K562 (cell line): ENCODE measurements around the gene COMP. TPM values are rescaled to one million over a fixed set of nuclear protein-coding genes. Genes with fewer than 3 reads are reported as not detected.

Source experiments
- BACH1 ChIP-seq: fragments of 200-800 bp; sonication (Bioruptor generic); IDR thresholded peaks from 2 replicates; pipeline ENCODE4 v1.6.1; 2016; ENCODE audit warnings: missing genetic modification characterization, missing compliant biosample characterization
- CBFB ChIP-seq: sonication (generic); formaldehyde crosslinking; IDR thresholded peaks from 2 replicates; pipeline ENCODE4 v1.4.0; 2020; ENCODE audit warnings: mild to moderate bottlenecking, missing genetic modification reagents
- CBX3 ChIP-seq, 2 experiments: IDR thresholded peaks; 1 replicate in 1 of 2; 2 replicates in 1 of 2; pipeline ENCODE4 v1.6.1; 2012; ENCODE audit warnings: inconsistent platforms in 2 of 2, low read length in 2 of 2, borderline replicate concordance in 1 of 2, control low read depth in 1 of 2
- CHD2 ChIP-seq: IDR thresholded peaks from 2 replicates; pipeline ENCODE4 v1.6.1; 2011; ENCODE audit warnings: low read depth, low read length
- CREB3L1 ChIP-seq: fragments of 450-650 bp; IDR thresholded peaks from 2 replicates; pipeline ENCODE4 v1.6.1; 2014; ENCODE audit warnings: low read depth, mild to moderate bottlenecking, moderate library complexity, borderline replicate concordance
- DIDO1 ChIP-seq: fragments of 450-650 bp; IDR thresholded peaks from 2 replicates; pipeline ENCODE4 v1.6.1; 2016; ENCODE audit warnings: low read depth, missing biosample characterization, missing genetic modification characterization
- ELF1 ChIP-seq: fragments of 200-800 bp; sonication (Bioruptor generic); IDR thresholded peaks from 2 replicates; pipeline ENCODE4 v1.6.1; 2016; ENCODE audit warnings: missing genetic modification characterization, missing compliant biosample characterization
- ETV5 ChIP-seq: sonication (generic); formaldehyde crosslinking; IDR thresholded peaks from 2 replicates; pipeline ENCODE4 v1.4.0; 2020; ENCODE audit warnings: low read depth, mild to moderate bottlenecking, missing genetic modification reagents
- HLTF ChIP-seq: fragments of 450-650 bp; IDR thresholded peaks from 2 replicates; pipeline ENCODE4 v1.6.1; 2016
- ILK ChIP-seq: fragments of 450-650 bp; IDR thresholded peaks from 2 replicates; pipeline ENCODE4 v1.6.1; 2016; ENCODE audit warnings: missing genetic modification characterization, low read depth, mild to moderate bottlenecking, missing compliant biosample characterization, moderate library complexity, borderline replicate concordance
- IRF9 ChIP-seq: fragments of 450-650 bp; IDR thresholded peaks from 2 replicates; pipeline ENCODE4 v1.6.1; 2016; ENCODE audit warnings: missing biosample characterization, missing genetic modification characterization
- KDM4B ChIP-seq, 2 experiments: fragments of 450-650 bp in 1 of 2; sonication (generic) in 1 of 2; IDR thresholded peaks; 2 replicates each; pipeline ENCODE4 v1.6.1; 2016 to 2017; ENCODE audit warnings: borderline replicate concordance in 2 of 2, antibody characterized with exemption in 1 of 2, low read depth in 1 of 2, mild to moderate bottlenecking in 1 of 2
- PHB2 ChIP-seq: fragments of 450-650 bp; IDR thresholded peaks from 2 replicates; pipeline ENCODE4 v1.6.1; 2017; ENCODE audit warnings: low read depth
- RBM34 ChIP-seq: fragments of 200-400 bp; formaldehyde crosslinking; IDR thresholded peaks from 2 replicates; pipeline ENCODE4 v1.6.1; 2018; ENCODE audit warnings: low read length, borderline replicate concordance; ENCODE audit not compliant: insufficient read depth
- TCFL5 ChIP-seq: fragments of 250-450 bp; sonication (Bioruptor Pico); conservative IDR thresholded peaks from 2 replicates; pipeline ENCODE4 v1.6.1; 2021; ENCODE audit warnings: mild to moderate bottlenecking, moderate library complexity, matching md5 sums
- ZBED1 ChIP-seq: IDR thresholded peaks from 2 replicates; pipeline ENCODE4 v1.6.1; 2014
- ZNF253 ChIP-seq: fragments of 250-450 bp; sonication (Bioruptor Pico); conservative IDR thresholded peaks from 2 replicates; pipeline ENCODE4 v1.6.1; 2021; ENCODE audit warnings: mild to moderate bottlenecking
- ZNF347 ChIP-seq: fragments of 450-650 bp; formaldehyde crosslinking; IDR thresholded peaks from 2 replicates; pipeline ENCODE4 v1.4.0; 2020; ENCODE audit warnings: low read depth, mild to moderate bottlenecking, moderate library complexity
- ZNF449 ChIP-seq: fragments of 250-450 bp; sonication (Bioruptor Pico); IDR thresholded peaks from 2 replicates; pipeline ENCODE4 v1.8.0; 2022; ENCODE audit warnings: moderate library complexity, mild to moderate bottlenecking, inconsistent platforms
- ZNF584 ChIP-seq: fragments of 200-800 bp; sonication (Bioruptor generic); IDR thresholded peaks from 2 replicates; pipeline ENCODE4 v1.6.1; 2016; ENCODE audit warnings: low read depth, mild to moderate bottlenecking, missing genetic modification characterization, missing compliant biosample characterization
- ZNF778 ChIP-seq: fragments of 450-650 bp; formaldehyde crosslinking; IDR thresholded peaks from 2 replicates; pipeline ENCODE4 v1.4.0; 2020; ENCODE audit warnings: mild to moderate bottlenecking, moderate library complexity
- polyA plus RNA-seq, 8 experiments: library from polyadenylated mRNA; depleted of rRNA in 4 of 8; stranded (reverse) in 5 of 8; unstranded in 3 of 8; fragments of >200 nt; fragmentation: Nextera tagmentation in 2 of 8; fragmentation: Illumina TruSeq in 1 of 8; extraction: Ambion mirVana in 2 of 8; extraction: Trizol in 1 of 8; gene quantifications; 2 replicates each; pipeline versions ENCODE4 v1.2.1 to v1.2.3, GENCODE V29; 2011 to 2014; ENCODE audit warnings: inconsistent platforms in 1 of 8, missing spikeins in 1 of 8
- total RNA-seq, 7 experiments: library from RNA; depleted of rRNA in 6 of 7; stranded (reverse); fragments of >200 nt in 6 of 7; fragmentation: Illumina TruSeq in 2 of 7; extraction: Trizol in 2 of 7; gene quantifications; 2 replicates each; pipeline versions ENCODE4 v1.2.1 to v1.2.3, GENCODE V29; 2011 to 2021; ENCODE audit warnings: low replicate concordance in 1 of 7
- TF ChIP-seq, protein P1 (sequence below): fragments of 250-450 bp; sonication (Bioruptor Pico); IDR thresholded peaks from 2 replicates; pipeline ENCODE4 v1.4.0; 2020; ENCODE audit warnings: mild to moderate bottlenecking, moderate library complexity

The COMP gene
- total and polyA plus RNA-seq, 9 of the 15 experiments (the other 6 are each of a cell fraction or from before 2014, with no cell fraction given) = 0.07 TPM; not detected in 8

DNA sequence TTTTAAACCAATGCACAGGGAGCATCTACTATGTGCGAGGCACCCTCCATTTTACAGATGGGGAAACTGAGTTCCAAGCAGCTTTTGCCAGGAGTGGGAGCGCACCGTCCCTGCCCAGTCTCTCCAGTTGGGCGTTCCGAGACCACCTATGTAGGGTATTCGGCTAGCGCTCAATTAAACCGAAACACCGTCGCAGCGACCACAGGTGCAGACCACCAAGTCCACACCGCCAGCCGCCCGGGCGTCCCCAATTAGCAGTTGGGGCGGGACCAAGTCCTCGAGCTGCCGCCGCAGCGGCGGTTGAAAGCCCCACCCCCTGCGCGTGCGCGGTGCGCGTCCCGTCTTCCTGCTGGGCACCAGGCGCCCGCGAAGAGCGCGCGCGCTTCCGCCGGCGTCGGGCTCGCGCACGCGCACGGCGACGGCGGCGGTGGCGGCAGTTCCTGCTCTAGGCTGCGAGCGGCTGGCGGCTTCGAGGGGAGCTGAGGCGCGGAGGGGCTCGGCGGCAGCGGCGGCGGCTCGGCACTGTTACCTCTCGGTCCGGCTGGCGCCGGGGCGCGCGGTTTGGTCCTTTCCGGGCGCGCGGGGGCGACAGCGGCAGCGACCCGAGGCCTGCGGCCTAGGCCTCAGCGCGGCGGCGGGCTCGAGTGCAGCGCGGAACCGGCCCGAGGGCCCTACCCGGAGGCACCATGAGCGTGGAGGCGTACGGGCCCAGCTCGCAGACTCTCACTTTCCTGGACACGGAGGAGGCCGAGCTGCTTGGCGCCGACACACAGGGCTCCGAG is 40.6 kb upstream of the COMP start, which contains the start of gene UPF1 (continued):
- TF ChIP-seq ZNF449 (CRISPR knock-in tag) = no peak
- TF ChIP-seq, protein P1, sequence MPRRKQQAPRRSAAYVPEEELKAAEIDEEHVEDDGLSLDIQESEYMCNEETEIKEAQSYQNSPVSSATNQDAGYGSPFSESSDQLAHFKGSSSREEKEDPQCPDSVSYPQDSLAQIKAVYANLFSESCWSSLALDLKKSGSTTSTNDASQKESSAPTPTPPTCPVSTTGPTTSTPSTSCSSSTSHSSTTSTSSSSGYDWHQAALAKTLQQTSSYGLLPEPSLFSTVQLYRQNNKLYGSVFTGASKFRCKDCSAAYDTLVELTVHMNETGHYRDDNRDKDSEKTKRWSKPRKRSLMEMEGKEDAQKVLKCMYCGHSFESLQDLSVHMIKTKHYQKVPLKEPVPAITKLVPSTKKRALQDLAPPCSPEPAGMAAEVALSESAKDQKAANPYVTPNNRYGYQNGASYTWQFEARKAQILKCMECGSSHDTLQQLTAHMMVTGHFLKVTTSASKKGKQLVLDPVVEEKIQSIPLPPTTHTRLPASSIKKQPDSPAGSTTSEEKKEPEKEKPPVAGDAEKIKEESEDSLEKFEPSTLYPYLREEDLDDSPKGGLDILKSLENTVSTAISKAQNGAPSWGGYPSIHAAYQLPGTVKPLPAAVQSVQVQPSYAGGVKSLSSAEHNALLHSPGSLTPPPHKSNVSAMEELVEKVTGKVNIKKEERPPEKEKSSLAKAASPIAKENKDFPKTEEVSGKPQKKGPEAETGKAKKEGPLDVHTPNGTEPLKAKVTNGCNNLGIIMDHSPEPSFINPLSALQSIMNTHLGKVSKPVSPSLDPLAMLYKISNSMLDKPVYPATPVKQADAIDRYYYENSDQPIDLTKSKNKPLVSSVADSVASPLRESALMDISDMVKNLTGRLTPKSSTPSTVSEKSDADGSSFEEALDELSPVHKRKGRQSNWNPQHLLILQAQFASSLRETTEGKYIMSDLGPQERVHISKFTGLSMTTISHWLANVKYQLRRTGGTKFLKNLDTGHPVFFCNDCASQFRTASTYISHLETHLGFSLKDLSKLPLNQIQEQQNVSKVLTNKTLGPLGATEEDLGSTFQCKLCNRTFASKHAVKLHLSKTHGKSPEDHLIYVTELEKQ (CRISPR knock-in tag) = no peak
- no peak; the same call in 1 of the 2 replicates for TF ChIP-seq ETV5 (CRISPR knock-in tag)
- no peak for TF ChIP-seq ZNF253 (CRISPR knock-in tag)
- TF ChIP-seq CHD2 = no peak
- no peak for TF ChIP-seq DIDO1 (tag)
- TF ChIP-seq CREB3L1 = no peak
- TF ChIP-seq CBX3 (IDR thresholded peaks at IDR 0.05; ENCODE audit: borderline replicate concordance in 1 of 2, low read length in 2 of 2) = no peak
- no peak for TF ChIP-seq RBM34
- TF ChIP-seq CBFB (CRISPR knock-in tag) = no peak
- no peak for TF ChIP-seq HLTF
- no peak for TF ChIP-seq ZBED1
- TF ChIP-seq TCFL5 (CRISPR knock-in tag) = no peak
- no peak; the same call in 1 of the 2 replicates for TF ChIP-seq BACH1 (tag)
- TF ChIP-seq ZNF584 (CRISPR knock-in tag) = no peak
- no peak for TF ChIP-seq PHB2
- TF ChIP-seq KDM4B (IDR thresholded peaks at IDR 0.05; ENCODE audit: borderline replicate concordance in 2 of 2, low read depth in 1 of 2) = no peak
- TF ChIP-seq ZNF778 (CRISPR knock-in tag) = no peak
- no peak for TF ChIP-seq ILK (tag)
- TF ChIP-seq IRF9 (tag) = no peak
- TF ChIP-seq ELF1 (tag) = peak; percentile 74
- TF ChIP-seq ZNF347 = no peak
